HG02678 (cell line): Measurements from ENCODE around the gene SMCO4.
"Not testable (repeated sequence)": the region's sequence is repeated elsewhere in the genome, so short reads cannot be mapped to it uniquely, and the experiment has no call there.

Experiments used
- ATAC-seq: cut with Tn5 transposase; IDR thresholded peaks from one replicate; pipeline ENCODE4 v1.9.1; 2021; ENCODE audit warnings: mild to moderate bottlenecking, moderate library complexity; ENCODE audit not compliant: unreplicated experiment

Gene SMCO4

GRCh38 chr11:93481279-93481678 lies 61.9 kb downstream of the SMCO4 start:
- no peak for ATAC-seq

- ATAC-seq: no peak
Measured at GRCh38 chr11:93480756-93481155, 62.4 kb downstream of the SMCO4 start.

- no peak for ATAC-seq
Measured at GRCh38 chr11:93480256-93480655, 62.9 kb downstream of the SMCO4 start.

- ATAC-seq: no peak
Measured at GRCh38 chr11:93478841-93479240, 64.3 kb downstream of the SMCO4 start.

DNA sequence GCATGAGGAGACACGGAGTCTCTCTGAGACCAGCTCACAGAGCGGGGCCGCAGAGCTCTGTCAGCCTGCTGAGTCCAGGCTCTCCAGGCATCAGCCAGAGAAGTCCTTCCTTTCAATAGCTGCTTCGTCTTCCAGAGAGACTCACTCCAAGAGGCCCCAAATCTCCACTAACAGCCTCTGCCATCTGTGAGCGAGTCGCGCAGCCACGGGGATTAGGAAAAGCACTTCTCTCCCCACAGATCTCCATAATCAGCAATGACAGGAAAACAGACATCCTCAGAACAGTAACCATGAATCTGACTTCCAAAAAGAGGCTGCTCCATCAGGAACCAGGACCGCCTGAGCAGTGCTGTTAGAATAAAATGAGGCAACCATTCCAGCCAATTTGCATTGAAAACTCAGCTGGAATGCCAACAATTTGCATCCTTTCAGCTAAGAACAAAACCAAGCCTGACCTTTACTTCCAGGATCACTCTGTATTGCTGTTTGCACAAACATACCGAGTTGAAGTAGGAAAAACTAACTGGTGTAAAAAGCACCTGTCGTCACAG lies 65.4 kb downstream of the SMCO4 start:
- ATAC-seq: no peak

DNA sequence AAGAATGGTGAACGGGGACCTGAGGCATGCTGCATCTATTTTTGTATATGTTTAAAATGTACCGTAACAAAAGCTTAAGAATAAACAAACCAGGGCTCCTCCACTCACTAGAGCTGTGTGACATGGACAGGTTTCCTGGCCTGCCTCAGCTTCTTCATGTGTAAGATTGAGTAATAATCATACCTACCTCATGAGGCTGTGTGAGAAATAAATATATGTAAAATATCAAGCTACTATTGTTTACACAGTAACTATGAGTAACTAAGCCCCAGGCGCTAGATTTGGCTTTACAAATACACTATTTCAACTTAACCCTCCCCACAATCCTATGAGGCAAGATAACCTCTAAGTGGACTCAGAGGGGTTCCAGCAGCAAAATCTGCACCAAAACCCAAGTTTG lies 66.4 kb downstream of the SMCO4 start:
- ATAC-seq: no peak

GRCh38 chr11:93474123-93474522 lies 69.1 kb downstream of the SMCO4 start:
- ATAC-seq: no peak

DNA sequence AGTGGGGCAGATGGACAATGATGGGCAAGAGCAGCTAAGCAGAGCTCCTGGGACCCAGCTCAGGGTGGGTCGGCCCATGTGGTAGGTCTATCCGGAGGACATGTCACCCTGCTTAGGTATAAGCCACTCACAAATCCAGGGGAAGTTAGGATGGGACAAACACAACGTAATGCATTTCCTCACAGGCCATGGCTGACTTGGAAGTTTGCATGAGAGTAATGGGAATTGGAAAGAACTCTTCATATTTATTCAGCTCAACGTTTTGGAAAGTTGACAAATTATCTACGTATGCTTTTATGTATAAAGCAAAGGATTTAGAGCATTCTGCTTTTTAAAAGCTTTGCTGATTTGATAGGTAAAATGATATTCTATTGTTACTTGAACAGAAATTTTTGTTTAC lies 74.9 kb downstream of the SMCO4 start:
- ATAC-seq: no peak

- no peak for ATAC-seq
Measured at GRCh38 chr11:93467054-93467453, 76.1 kb downstream of the SMCO4 start.

DNA sequence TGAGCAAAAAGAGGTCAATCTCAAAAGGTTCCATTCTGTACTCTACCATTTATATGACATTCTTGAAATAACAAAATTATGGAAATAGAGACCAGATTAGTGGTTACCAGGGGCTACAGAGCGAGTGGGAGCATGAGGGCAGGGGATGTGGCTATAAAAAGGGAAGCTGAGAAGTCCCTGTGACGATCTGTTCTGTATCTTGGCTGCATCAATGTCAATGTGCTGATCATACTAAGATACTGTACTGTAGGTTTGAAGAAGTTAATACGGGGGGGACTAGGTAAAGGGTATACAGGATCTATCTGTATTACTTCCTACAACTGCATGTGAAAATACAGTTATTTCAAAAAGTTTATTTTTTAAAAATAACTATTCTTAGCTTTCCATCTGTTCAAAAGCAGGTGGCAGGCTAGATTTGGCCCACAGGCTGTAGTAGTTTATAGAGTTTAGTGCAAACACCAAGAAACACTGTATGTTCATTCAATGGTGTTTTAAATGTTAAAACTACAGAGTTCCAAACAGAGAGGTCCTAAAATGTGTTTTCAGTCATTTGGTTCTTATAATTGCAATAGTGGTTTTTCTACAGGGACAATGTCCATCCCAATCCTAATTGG lies 78.2 kb downstream of the SMCO4 start:
- ATAC-seq: no peak

GRCh38 chr11:93463666-93464065 lies 79.5 kb downstream of the SMCO4 start:
- ATAC-seq: not testable (repeated sequence)

GRCh38 chr11:93458286-93458685 lies 84.9 kb downstream of the SMCO4 start:
- no peak for ATAC-seq

- no peak for ATAC-seq
Measured at GRCh38 chr11:93444617-93445073, 98.5 kb downstream of the SMCO4 start.

GRCh38 chr11:93443232-93443631 lies 100.0 kb downstream of the SMCO4 start:
- not testable (repeated sequence) for ATAC-seq

DNA sequence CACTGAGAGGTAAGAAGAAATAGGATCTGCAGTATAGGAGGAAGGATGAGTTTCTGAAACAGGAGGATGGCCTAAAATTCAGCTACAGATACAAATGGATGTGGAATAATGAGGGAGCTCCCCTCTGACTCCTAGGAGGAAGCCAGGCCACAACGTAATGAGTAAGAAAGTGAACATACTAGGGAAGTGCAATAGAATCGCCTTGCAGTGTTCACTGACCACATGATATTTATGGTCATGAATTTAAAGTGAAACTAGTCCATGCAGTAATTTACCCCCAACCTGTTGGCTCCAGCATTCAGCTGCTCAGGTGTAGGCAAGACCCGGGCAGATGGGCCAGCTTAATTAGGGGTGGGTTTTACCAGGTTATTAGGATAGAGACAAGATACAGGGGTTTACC lies 110.9 kb downstream of the SMCO4 start:
- no peak for ATAC-seq
